Skeletal muscle tissue (tissue), 4 donors: ENCODE measurements around the gene ETV6. TPM values are rescaled to one million over a fixed set of nuclear protein-coding genes. Genes with fewer than 3 reads are reported as not detected.

ENCODE experiments used
- H3K27ac ChIP-seq: one replicate; pipeline ENCODE4 v1.7.0; 2013; ENCODE audit warnings: mild to moderate bottlenecking, low read depth, low read length, inconsistent platforms
- H3K27me3 ChIP-seq, 3 donors: one replicate each; pipeline ENCODE4 v1.7.0; 2013; ENCODE audit warnings: low read length in 3 of 3; ENCODE audit not compliant: control insufficient read depth in 3 of 3, insufficient read depth in 3 of 3
- H3K36me3 ChIP-seq, 3 donors: one replicate each; pipeline ENCODE4 v1.7.0; 2013; ENCODE audit warnings: low read length in 3 of 3; ENCODE audit not compliant: control insufficient read depth in 3 of 3, insufficient read depth in 3 of 3
- H3K4me1 ChIP-seq, 3 donors: one replicate each; pipeline ENCODE4 v1.7.0; 2013; ENCODE audit warnings: low read length in 3 of 3, mild to moderate bottlenecking in 3 of 3; ENCODE audit not compliant: control insufficient read depth in 3 of 3, insufficient read depth in 3 of 3
- H3K4me3 ChIP-seq, 3 donors: one replicate each; pipeline ENCODE4 v1.7.0; 2013; ENCODE audit warnings: low read length in 3 of 3
- H3K9ac ChIP-seq, 3 donors: one replicate each; pipeline ENCODE4 v1.7.0; 2013; ENCODE audit warnings: low read length in 3 of 3, mild to moderate bottlenecking in 3 of 3, moderate library complexity in 2 of 3, low read depth in 1 of 3
- H3K9me3 ChIP-seq, 3 donors: one replicate each; pipeline ENCODE4 v1.7.0; 2013; ENCODE audit warnings: low read length in 3 of 3; ENCODE audit not compliant: control insufficient read depth in 3 of 3
- total RNA-seq: library from RNA; depleted of rRNA; stranded (reverse); fragments of >200 nt; gene quantifications from one replicate; pipeline ENCODE4 v1.2.3, GENCODE V29; 2014
- donor health status: Osteomylitis.

The ETV6 gene
- total RNA-seq, 1 donor from 2014 or later, result 4.2 TPM

DNA sequence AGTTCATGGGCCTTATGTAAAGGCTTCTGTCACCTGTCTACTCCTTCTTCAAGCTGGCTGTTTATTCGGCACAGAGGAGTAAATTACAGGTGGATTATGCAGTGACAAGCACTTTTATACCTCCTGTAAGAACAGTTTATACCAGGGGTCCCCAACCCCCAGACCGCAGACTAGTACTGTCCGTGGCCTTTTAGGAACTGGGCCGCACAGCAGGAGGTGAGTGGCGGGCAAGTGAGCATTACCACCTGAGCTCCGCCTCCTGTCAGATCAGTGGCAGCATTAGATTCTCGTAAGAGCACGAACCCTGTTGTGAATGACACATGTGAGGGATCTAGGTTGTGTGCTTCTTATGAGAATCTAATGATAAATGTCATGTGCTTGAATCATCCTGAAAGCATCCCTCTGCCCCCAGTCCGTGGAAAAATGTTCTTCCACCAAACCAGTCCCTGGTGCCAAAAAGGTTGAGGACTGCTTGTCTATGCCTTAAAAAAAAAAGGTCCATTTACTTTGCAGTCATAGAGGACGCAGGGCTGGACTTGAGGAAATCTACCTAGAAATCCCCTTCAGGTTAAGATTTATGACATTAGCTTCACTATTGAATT, 78.8 kb downstream of the ETV6 start:
- Histone ChIP-seq H3K9ac (no peak overlapping the region), H3K27me3 (no peaks in the 10 kb centered on the region), H3K4me3 (no peak overlapping the region), H3K36me3 (no peaks in the 10 kb centered on the region), H3K27ac (no peak overlapping the region), H3K4me1 (peaks cover 17 to 26% (median 20%) of the 10 kb centered on the region in 3 donors), H3K9me3 (no peaks in the 10 kb centered on the region)

DNA sequence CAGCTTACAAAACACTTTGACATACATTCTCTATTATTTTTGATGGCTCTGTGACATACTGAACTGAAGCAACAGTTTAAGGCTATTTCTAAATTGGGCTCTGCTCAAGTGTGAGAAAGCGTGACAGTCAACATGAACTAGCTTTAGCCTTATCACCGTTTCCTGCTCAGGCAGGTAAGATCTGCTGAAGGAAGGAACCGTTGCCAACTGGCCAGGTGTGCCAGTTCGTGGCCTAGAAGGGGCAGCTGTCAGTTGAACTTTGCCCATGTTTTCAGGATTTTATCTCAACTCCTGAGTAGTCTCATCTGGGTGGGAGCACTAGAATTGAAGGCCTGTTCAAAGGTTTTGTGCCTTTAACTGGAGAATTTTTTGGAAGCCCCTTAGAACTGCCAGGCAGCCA, 79.5 kb downstream of the ETV6 start:
- Histone ChIP-seq H3K9me3 (no peaks in the 10 kb centered on the region), H3K27ac (no peak overlapping the region), H3K4me3 (no peak overlapping the region), H3K9ac (no peak overlapping the region), H3K27me3 (no peaks in the 10 kb centered on the region), H3K36me3 (no peaks in the 10 kb centered on the region), H3K4me1 (peaks cover 12 to 19% (median 12%) of the 10 kb centered on the region in 3 donors)

DNA sequence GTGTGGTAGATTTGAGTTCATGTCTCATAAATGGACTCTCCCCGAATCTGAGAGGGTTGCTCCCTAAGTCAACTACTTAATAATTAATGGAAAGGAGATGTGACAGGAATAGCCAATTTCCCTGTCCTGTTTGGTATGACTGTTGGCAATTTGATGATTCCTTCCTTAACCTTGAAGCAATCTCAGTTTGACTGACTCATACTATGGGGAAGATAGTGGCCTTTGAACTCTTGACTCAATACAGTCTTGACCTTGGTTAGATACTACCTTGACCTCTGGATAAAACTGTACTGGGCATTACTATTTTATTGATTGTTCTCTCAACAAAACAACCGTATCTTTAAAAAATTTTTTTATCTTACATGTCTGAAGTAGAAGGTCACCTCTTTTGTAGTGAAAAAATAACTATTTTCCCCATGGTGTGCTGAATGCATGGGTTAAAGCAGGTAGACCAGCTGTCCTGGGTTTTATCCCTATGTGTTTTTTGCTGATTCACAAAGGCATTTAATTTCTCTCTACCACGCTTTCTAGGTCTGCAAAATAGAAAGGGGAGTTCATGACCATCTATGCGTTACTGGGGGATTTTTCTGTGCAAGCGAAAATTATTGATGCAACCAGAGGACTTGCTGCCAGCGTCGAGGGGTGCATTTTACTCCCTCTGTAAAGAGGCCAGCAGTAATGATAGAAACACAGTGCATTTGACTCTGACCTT, 80.1 kb downstream of the ETV6 start:
- Histone ChIP-seq H3K9ac (no peak overlapping the region), H3K4me1 (peaks cover 6 to 13% (median 8%) of the 10 kb centered on the region in 3 donors), H3K27me3 (no peaks in the 10 kb centered on the region), H3K36me3 (no peaks in the 10 kb centered on the region), H3K27ac (no peak overlapping the region), H3K9me3 (no peaks in the 10 kb centered on the region), H3K4me3 (no peak overlapping the region)

DNA sequence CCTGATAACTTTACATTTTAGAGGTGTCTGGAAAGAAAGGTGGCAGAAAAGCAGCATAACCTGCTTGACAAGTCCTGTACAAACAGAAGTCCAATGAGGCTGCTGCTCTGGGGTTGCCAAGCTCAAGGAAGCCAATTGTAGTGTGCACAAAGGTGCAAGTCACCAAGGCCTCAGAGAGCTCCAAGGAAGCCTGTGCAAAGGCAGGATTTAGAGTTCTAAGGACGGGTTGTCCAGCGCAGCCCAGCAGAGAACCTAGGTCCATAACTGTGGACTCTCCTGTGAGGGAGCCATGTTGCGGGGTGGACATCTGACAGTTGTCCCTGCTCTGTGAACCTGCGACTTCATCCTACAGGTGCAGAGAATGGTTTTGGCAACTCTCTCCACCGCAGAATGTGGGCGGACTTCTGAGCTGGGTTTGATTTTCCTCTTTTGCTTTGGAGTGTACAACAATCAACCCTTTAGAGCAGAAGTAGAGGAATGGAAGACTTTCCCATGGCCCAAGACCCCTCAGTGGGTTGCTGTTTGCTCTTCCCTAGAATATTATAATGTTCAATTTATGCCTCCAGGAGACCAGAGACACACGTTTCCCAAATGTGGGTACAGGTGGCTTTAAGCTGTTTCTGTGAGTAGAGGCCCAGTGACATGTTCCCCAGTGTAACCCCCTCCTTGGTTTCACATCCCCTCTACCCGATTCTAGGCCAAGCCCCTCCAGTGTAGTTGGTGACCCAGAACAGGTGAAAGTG, 81.0 kb downstream of the ETV6 start:
- Histone ChIP-seq H3K9ac (no peak overlapping the region), H3K4me3 (no peak overlapping the region), H3K27ac (no peak overlapping the region), H3K36me3 (no peaks in the 10 kb centered on the region), H3K9me3 (no peaks in the 10 kb centered on the region), H3K4me1 (peaks cover 3 to 10% (median 3%) of the 10 kb centered on the region in 3 donors), H3K27me3 (no peaks in the 10 kb centered on the region)

DNA sequence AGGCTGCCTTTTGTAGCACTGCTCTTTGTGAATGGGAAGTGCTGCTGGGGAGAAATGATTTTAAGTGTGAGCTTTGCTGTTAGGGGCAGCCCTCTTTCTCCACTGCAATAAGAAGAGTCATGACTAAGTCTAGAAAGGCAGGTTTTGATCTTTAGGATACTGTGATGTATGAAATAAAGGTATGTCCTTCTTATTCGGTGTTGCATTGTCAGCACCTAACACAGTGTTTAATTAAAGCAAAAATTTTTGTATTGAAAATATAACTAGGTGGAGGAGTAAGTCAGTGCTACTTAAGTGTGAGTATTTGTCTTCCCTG, 81.5 kb downstream of the ETV6 start:
- no peak overlapping the region for H3K27ac ChIP-seq
- peaks cover 0 to 10% (median 3%) of the 10 kb centered on the region in 3 donors for H3K4me1 ChIP-seq
- no peaks in the 10 kb centered on the region for H3K36me3 ChIP-seq
- H3K27me3 ChIP-seq, result no peaks in the 10 kb centered on the region
- no peak overlapping the region for H3K4me3 ChIP-seq
- H3K9me3 ChIP-seq, result no peaks in the 10 kb centered on the region
- no peak overlapping the region for H3K9ac ChIP-seq

DNA sequence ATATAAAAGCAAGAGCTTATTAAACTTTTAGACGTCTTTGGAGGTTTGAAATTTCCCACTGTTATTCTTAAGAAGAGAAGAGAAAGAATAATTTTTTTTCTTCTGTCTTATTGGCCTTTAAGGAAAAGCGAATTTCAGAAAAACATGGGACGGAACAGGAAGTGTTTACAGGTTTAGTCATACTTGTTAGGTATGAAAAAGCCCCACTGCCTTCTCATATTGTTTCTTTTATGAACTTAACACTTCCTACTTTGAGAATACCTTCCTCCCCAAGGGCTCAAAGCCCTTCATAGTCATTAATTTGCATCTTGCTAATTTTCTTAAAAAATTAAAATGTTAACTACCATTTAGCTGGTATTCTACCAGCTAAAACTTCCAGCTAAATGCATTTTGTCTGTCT, 82.0 kb downstream of the ETV6 start:
- Histone ChIP-seq H3K9ac (no peak overlapping the region), H3K4me1 (peaks cover 0 to 10% (median 3%) of the 10 kb centered on the region in 3 donors), H3K36me3 (no peaks in the 10 kb centered on the region), H3K4me3 (no peak overlapping the region), H3K27me3 (no peaks in the 10 kb centered on the region), H3K27ac (no peak overlapping the region), H3K9me3 (no peaks in the 10 kb centered on the region)

DNA sequence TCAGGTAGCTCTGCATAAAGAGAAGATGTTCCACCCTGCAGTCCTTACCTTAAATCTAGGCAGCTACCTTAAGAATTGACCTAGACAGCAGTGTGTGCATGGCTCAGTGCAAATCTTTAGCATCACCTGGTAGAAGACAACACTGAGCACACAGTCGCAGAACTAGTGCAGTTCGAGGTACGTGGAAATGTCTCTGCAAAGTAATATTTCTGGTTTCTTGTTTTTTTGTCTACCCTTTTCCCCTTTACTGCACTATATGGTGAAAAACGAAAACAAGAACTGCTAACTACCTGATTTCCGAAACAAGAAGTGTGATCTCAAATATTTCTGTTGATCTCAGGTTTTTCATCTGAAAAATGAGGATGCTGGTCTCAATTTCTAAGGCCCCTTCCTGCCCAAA, 82.5 kb downstream of the ETV6 start:
- no peaks in the 10 kb centered on the region for H3K36me3 ChIP-seq
- H3K9ac ChIP-seq, result no peak overlapping the region
- H3K9me3 ChIP-seq, result no peaks in the 10 kb centered on the region
- no peak overlapping the region for H3K27ac ChIP-seq
- peaks cover 0 to 13% (median 3%) of the 10 kb centered on the region in 3 donors for H3K4me1 ChIP-seq
- no peak overlapping the region for H3K4me3 ChIP-seq
- no peaks in the 10 kb centered on the region for H3K27me3 ChIP-seq

DNA sequence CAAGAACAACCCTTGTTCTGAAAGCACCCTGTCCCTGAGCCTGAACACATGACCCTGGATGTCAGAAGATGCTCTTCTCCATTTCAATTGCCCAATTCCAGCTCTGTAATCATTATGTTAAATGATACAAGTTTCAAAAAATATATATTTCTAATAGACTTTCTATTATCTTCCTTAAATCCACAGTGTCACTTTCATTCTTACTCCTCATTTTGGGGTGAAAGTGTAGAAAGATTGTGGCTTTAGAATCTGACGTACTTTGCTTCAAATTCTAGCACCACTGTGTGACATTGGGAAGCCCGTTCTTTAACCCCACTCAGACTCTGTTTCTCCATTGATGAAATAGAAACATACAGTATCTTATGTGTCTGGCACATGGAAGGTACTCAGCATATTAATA, 83.2 kb downstream of the ETV6 start:
- Histone ChIP-seq H3K27ac (no peak overlapping the region), H3K9ac (no peak overlapping the region), H3K4me1 (peaks cover 0 to 13% (median 3%) of the 10 kb centered on the region in 3 donors)

DNA sequence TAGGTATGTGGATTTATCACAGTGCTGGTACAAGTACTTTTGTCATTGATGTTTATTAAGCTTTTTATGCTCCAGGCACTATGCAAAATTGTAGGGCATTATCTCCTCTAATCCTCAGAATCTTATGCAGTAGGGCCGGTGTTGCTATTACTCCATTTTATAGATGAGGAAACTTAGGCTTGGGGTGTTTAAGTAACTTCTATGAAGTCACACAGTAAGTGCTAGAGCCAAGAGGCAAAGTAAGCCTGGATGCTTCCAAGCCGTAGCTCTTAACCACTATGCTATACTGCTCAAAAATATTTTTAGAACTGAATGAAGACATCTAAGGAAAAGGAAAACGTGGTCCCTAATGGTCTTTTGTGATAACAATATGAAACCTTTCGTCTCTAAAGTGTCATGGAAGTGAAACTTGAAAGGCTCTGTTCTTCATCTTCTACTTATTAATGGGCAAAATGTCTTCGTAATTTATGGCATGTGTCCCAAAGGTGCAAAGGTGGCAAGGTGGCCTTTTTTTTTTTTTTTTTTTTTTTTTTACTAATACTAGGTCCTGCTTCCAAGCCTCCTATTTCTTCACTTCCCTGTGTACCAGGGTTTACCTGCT, 85.2 kb downstream of the ETV6 start:
- H3K27me3 ChIP-seq, result no peaks in the 10 kb centered on the region
- H3K4me1 ChIP-seq, result peaks cover 0 to 10% (median 3%) of the 10 kb centered on the region in 3 donors
- H3K36me3 ChIP-seq, result no peaks in the 10 kb centered on the region
- H3K27ac ChIP-seq, result no peak overlapping the region
- no peak overlapping the region for H3K9ac ChIP-seq
- H3K4me3 ChIP-seq, result no peak overlapping the region
- H3K9me3 ChIP-seq, result no peaks in the 10 kb centered on the region

More for the DNA sequence above, 83.2 kb downstream of the ETV6 start:
- no peaks in the 10 kb centered on the region for H3K36me3 ChIP-seq
- no peaks in the 10 kb centered on the region for H3K27me3 ChIP-seq
- no peak overlapping the region for H3K4me3 ChIP-seq
- no peaks in the 10 kb centered on the region for H3K9me3 ChIP-seq

DNA sequence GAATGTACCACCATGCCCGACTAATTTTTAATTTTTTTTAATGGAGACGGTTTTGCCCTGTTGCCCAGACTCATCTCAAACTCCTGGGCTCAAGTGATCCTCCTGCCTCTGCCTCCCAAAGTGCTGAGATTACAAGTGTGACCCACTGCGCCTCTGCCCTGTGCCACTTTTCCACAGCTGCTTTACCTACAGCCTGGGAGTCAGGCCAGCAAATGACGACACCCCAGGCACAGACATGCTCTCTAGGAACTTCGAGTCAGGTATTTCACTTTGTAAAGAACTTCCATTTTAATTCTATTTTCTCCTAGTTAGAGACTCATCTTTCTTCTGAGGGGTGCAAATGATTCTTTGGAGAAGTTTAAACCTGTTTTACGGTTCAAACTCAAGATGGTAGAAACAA, 89.0 kb downstream of the ETV6 start:
- no peak overlapping the region for H3K9ac ChIP-seq
- peaks cover 0 to 11% (median 0%) of the 10 kb centered on the region in 3 donors for H3K4me1 ChIP-seq
- H3K9me3 ChIP-seq, result no peaks in the 10 kb centered on the region
- H3K27me3 ChIP-seq, result no peaks in the 10 kb centered on the region
- H3K36me3 ChIP-seq, result no peaks in the 10 kb centered on the region
- H3K27ac ChIP-seq, result no peak overlapping the region
- no peak overlapping the region for H3K4me3 ChIP-seq
